IMR-90 (cell line): Measurements from ENCODE around the gene AFG1L. TPM values are rescaled to one million over a fixed set of nuclear protein-coding genes. Genes with fewer than 3 reads are reported as not detected.

Experiments
- ATAC-seq: fragments of 200-7000 bp; cut with Tn5 transposase; 2 replicates; pipeline ENCODE4 v1.9.1; 2020; ENCODE audit warnings: low read depth, mild to moderate bottlenecking, moderate library complexity
- BruUV-seq: library from RNA; stranded (reverse); fragments of 400-500 nt; replicated peaks from 2 replicates; lab custom pipeline; 2021; lab: Mats Ljungman, UMichigan
- CTCF ChIA-PET: fragments of 300-600 bp; formaldehyde crosslinking; extraction: SDS; loops from one replicate; lab custom pipeline; 2021; ENCODE audit warnings: antibody characterized with exemption; lab: Yijun Ruan, JAX
- POLR2A ChIA-PET: fragments of 300-600 bp; sonication (Branson Sonifier 250); formaldehyde crosslinking; loops from one replicate; lab custom pipeline; 2022; ENCODE audit warnings: antibody characterized with exemption; ENCODE audit not compliant: unreplicated experiment; lab: Charles Lee
- DNase-seq: peaks from one replicate; pipeline ENCODE4 v3.0.0; 2013
- H2AFZ ChIP-seq: replicated peaks from 2 replicates; pipeline ENCODE3; 2013; ENCODE audit warnings: low read length, mild to moderate bottlenecking; ENCODE audit not compliant: poor library complexity
- H2AK5ac ChIP-seq: 2 replicates; pipeline ENCODE4 v1.6.1; 2013; ENCODE audit warnings: low read depth, low read length, inconsistent platforms
- H2AK9ac ChIP-seq: replicated peaks from 2 replicates; pipeline ENCODE3; 2013; ENCODE audit warnings: mild to moderate bottlenecking, low read depth, low read length, moderate library complexity; ENCODE audit not compliant: poor library complexity
- H2BK120ac ChIP-seq: 2 replicates; pipeline ENCODE4 v1.6.1; 2013; ENCODE audit warnings: low read depth, low read length, inconsistent platforms
- H2BK15ac ChIP-seq: 3 replicates; pipeline ENCODE4 v1.6.1; 2013; ENCODE audit warnings: low read depth, low read length, inconsistent platforms
- H2BK20ac ChIP-seq: 2 replicates; pipeline ENCODE4 v1.6.1; 2013; ENCODE audit warnings: low read depth, mild to moderate bottlenecking, inconsistent platforms, low read length, moderate library complexity
- H2BK5ac ChIP-seq: 2 replicates; pipeline ENCODE4 v1.6.1; 2013; ENCODE audit warnings: mild to moderate bottlenecking, low read depth, low read length, inconsistent platforms; ENCODE audit not compliant: poor library complexity, severe bottlenecking
- H3K14ac ChIP-seq: replicated peaks from 2 replicates; pipeline ENCODE4 v1.6.1; 2013; ENCODE audit warnings: low read depth, low read length, inconsistent platforms
- H3K18ac ChIP-seq: 2 replicates; pipeline ENCODE4 v1.6.1; 2013; ENCODE audit warnings: low read depth, low read length, control low read depth
- H3K23ac ChIP-seq: 2 replicates; pipeline ENCODE4 v1.6.1; 2013; ENCODE audit warnings: low read depth, low read length, inconsistent platforms
- H3K27ac ChIP-seq: 2 replicates; pipeline ENCODE4 v1.5.1; 2013; ENCODE audit warnings: mild to moderate bottlenecking, control low read depth, low read length; ENCODE audit not compliant: insufficient read depth
- H3K27me3 ChIP-seq: 2 replicates; pipeline ENCODE4 v1.6.1; 2013; ENCODE audit warnings: low read length; ENCODE audit not compliant: control insufficient read depth, insufficient read depth
- H3K36me3 ChIP-seq: 2 replicates; pipeline ENCODE4 v1.6.1; 2013; ENCODE audit warnings: low read length, mixed read lengths; ENCODE audit not compliant: control insufficient read depth, insufficient read depth
- H3K4ac ChIP-seq: 2 replicates; pipeline ENCODE4 v1.6.1; 2013; ENCODE audit warnings: low read depth, low read length, inconsistent platforms
- H3K4me1 ChIP-seq: 2 replicates; pipeline ENCODE4 v1.6.1; 2013; ENCODE audit warnings: low read length, mixed read lengths; ENCODE audit not compliant: control insufficient read depth, insufficient read depth
- H3K4me2 ChIP-seq: 2 replicates; pipeline ENCODE4 v1.6.1; 2013; ENCODE audit warnings: low read depth, mild to moderate bottlenecking, control low read depth, low read length, moderate library complexity
- H3K4me3 ChIP-seq: 2 replicates; pipeline ENCODE4 v1.5.1; 2013; ENCODE audit warnings: low read depth, mild to moderate bottlenecking, control low read depth, low read length, moderate library complexity; ENCODE audit not compliant: insufficient read depth
- H3K56ac ChIP-seq: 2 replicates; pipeline ENCODE4 v1.6.1; 2013; ENCODE audit warnings: low read length, inconsistent platforms; ENCODE audit not compliant: insufficient read depth; ENCODE audit errors: extremely low read depth
- H3K79me1 ChIP-seq, 2 experiments: 2 replicates each; pipeline ENCODE4 v1.6.1; 2013; ENCODE audit warnings: low read length in 2 of 2, inconsistent platforms in 1 of 2, low read depth in 1 of 2
- H3K9ac ChIP-seq: 2 replicates; pipeline ENCODE4 v1.6.1; 2013; ENCODE audit warnings: low read depth, low read length, control low read depth
- H3K9me1 ChIP-seq: 2 replicates; pipeline ENCODE4 v1.6.1; 2013; ENCODE audit warnings: low read length, inconsistent platforms; ENCODE audit not compliant: insufficient read depth
- H3K9me3 ChIP-seq: 2 replicates; pipeline ENCODE4 v1.6.1; 2013; ENCODE audit warnings: low read length; ENCODE audit not compliant: control insufficient read depth, insufficient read depth
- H4K20me1 ChIP-seq: 2 replicates; pipeline ENCODE4 v1.6.1; 2013; ENCODE audit warnings: low read length, inconsistent platforms; ENCODE audit not compliant: insufficient read depth
- H4K5ac ChIP-seq: 2 replicates; pipeline ENCODE4 v1.6.1; 2013; ENCODE audit warnings: mild to moderate bottlenecking, low read depth, low read length, control low read depth
- H4K8ac ChIP-seq, 2 experiments: 2 replicates each; pipeline ENCODE4 v1.6.1; 2013; ENCODE audit warnings: low read depth in 2 of 2, low read length in 2 of 2, control low read depth in 1 of 2, inconsistent platforms in 1 of 2
- H4K91ac ChIP-seq: 2 replicates; pipeline ENCODE4 v1.6.1; 2013; ENCODE audit warnings: low read depth, low read length, inconsistent platforms; ENCODE audit not compliant: insufficient read depth
- CEBPB ChIP-seq: IDR thresholded peaks from 2 replicates; pipeline ENCODE4 v1.6.1; 2012; ENCODE audit warnings: low read depth, low read length, improper control_type of control experiment
- FOS ChIP-seq: fragments of 150-350 bp; IDR thresholded peaks from 2 replicates; pipeline ENCODE4 v1.6.1; 2016; ENCODE audit warnings: low read depth, low read length
- MAFK ChIP-seq: IDR thresholded peaks from 2 replicates; pipeline ENCODE4 v1.6.1; 2012; ENCODE audit warnings: low read depth, low read length, improper control_type of control experiment
- MAZ ChIP-seq: IDR thresholded peaks from 2 replicates; pipeline ENCODE4 v1.6.1; 2012; ENCODE audit warnings: low read depth, mild to moderate bottlenecking, low read length, improper control_type of control experiment, moderate library complexity, borderline replicate concordance
- MXI1 ChIP-seq: IDR thresholded peaks from 2 replicates; pipeline ENCODE4 v1.6.1; 2012; ENCODE audit warnings: low read depth, mild to moderate bottlenecking, low read length, moderate library complexity, borderline replicate concordance
- NFE2L2 ChIP-seq: fragments of 150-350 bp; IDR thresholded peaks from 2 replicates; pipeline ENCODE4 v1.6.1; 2016; ENCODE audit warnings: low read depth, mild to moderate bottlenecking, low read length
- POLR2A ChIP-seq: IDR thresholded peaks from 2 replicates; pipeline ENCODE4 v1.6.1; 2012; ENCODE audit warnings: mild to moderate bottlenecking, low read depth, low read length
- RAD21 ChIP-seq: IDR thresholded peaks from 2 replicates; pipeline ENCODE4 v1.6.1; 2012; ENCODE audit warnings: low read length, improper control_type of control experiment
- RCOR1 ChIP-seq: IDR thresholded peaks from 2 replicates; pipeline ENCODE4 v1.6.1; 2012; ENCODE audit warnings: mild to moderate bottlenecking, low read length, improper control_type of control experiment; ENCODE audit not compliant: insufficient replicate concordance
- RFX5 ChIP-seq: IDR thresholded peaks from 2 replicates; pipeline ENCODE4 v1.8.0; 2012; ENCODE audit warnings: low read depth, mild to moderate bottlenecking, low read length, moderate library complexity
- SMC3 ChIP-seq: fragments of 150-350 bp; IDR thresholded peaks from 2 replicates; pipeline ENCODE4 v1.6.1; 2016; ENCODE audit warnings: low read depth, mild to moderate bottlenecking, antibody characterized with exemption, low read length, moderate library complexity
- WGBS, 2 experiments: methylation state at CpG; one replicate each; pipeline versions ENCODE4 v1.1.5 to v1.1.7; 2013; ENCODE audit warnings: missing lambda C conversion rate in 2 of 2; ENCODE audit not compliant: insufficient read length in 1 of 2; ENCODE audit errors: extremely low coverage in 2 of 2; 5-methylcytosine and 5-hydroxymethylcytosine counted together
- dilution Hi-C: fragments of 300-500 bp; cut with HindIII; formaldehyde crosslinking; loops from one replicate; pipeline ENCODE4 v1.14.3; 2018; ENCODE audit warnings: low sequenced_read_pairs; ENCODE audit not compliant: unreplicated experiment
- in situ Hi-C: fragments of 300-500 bp; cut with MboI; formaldehyde crosslinking; loops from 3 replicates; pipeline ENCODE4 v1.14.3; 2019; ENCODE audit warnings: low sequenced_read_pairs, inconsistent platforms, mixed read lengths
- intact Hi-C: fragments of 100-400 bp; cut with micrococcal nuclease; formaldehyde crosslinking; loops from 2 replicates; pipeline ENCODE4 v1.10.0; 2022
- polyA plus RNA-seq, 3 experiments: library from polyadenylated mRNA; depleted of rRNA; stranded (reverse); fragments of >200 nt; gene quantifications; 2 replicates each; pipeline ENCODE4 v1.2.3, GENCODE V29; 2012; ENCODE audit warnings: low replicate concordance in 1 of 3
- total RNA-seq: library from RNA; depleted of rRNA; stranded (reverse); fragments of >200 nt; gene quantifications from 2 replicates; pipeline ENCODE4 v1.2.3, GENCODE V29; 2012
- TF ChIP-seq, protein P1 (sequence below): fragments of 150-350 bp; IDR thresholded peaks from 2 replicates; pipeline ENCODE4 v1.6.1; 2016; ENCODE audit warnings: low read depth, mild to moderate bottlenecking, low read length, moderate library complexity, borderline replicate concordance
- TF ChIP-seq, protein P2 (sequence below): conservative IDR thresholded peaks from 2 replicates; pipeline ENCODE4 v1.5.1; 2012; ENCODE audit warnings: mild to moderate bottlenecking, low read depth, low read length, improper control_type of control experiment

Gene AFG1L
- total and polyA plus RNA-seq, 2 of the 4 experiments (the other 2 are of a cell fraction) = 1.0 to 2.0 TPM

DNA sequence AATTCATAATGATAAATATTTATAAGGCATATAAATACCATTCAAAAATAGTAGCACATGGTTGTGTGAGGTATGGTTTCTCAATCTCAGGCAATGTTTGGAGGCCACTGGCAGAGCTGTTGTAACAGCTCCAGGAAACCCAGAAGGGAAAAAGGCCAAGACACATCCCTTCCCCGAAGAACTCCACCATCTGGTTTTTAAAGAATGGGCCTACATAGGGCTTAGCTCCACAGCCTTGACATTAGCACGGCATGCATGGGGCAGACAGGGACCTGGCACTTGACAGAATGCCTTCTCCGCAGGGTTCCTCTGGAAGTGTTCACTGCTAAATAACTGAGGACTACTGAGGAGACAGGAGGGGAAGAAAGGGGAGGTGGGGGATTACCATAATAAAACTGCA lies 249.8 kb downstream of the AFG1L start (continued):
- no peak for TF ChIP-seq FOS

DNA sequence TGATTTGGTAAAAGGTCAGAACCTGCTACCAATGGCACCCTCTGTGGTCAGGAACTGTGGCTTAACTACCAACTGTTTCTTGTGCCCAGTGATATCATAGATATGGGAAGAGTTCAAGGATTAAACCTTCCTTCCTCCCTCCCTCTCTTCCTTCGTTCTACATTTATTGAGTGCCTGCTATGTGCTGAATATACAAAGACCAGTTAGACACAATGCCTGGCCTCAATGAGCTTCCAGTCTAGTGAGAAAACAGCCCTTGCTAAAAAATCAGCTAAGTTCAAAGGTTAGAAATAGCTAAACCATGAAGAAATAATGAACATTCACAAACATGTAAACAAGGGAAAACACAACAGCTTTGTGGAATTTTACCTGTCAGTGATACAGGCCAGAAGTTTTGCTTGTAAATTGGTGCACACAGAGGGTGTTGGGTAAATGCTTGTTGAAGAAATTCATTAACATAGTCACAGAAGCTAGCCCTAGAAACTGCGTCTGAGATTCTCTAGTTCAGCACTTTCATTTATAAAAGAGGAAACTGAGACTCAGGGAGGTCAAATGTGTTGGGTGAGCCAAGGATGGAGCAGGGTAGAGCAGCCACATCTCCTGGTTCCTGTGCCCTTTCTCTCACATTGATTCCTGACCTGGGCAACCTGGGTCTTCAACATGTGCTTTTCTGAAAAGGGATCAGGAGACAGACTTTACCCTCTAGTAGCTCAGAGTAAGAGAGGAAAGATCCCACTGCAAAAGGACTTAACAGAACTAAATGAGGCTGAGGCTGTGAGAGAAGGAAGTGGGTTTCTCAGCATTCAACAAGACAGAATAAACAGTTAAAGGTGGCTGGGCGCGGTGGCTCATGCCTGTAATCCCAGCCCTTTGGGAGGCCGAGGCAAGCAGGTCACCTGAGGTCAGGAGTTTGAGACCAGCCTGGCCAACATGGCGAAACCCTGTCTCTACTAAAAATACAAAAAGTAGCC lies 251.5 kb downstream of the AFG1L start:
- CTCF ChIA-PET = interaction anchor here (1.3 kb wide), 1 partner anchor 347 kb away, joined by 5 read pairs; no protein-coding TSS in a partner anchor
- H3K4ac ChIP-seq = no peak overlapping the region
- no peak overlapping the region for H2BK15ac ChIP-seq
- no peaks in the 10 kb centered on the region for H3K27me3 ChIP-seq
- H4K91ac ChIP-seq = no peak overlapping the region
- no peak overlapping the region for H4K8ac ChIP-seq
- no peak overlapping the region for H3K9ac ChIP-seq
- 0 out of 2 replicates have a peak, but pooled peaks cover 7% of the 10 kb centered on the region for H3K9me1 ChIP-seq
- DNase-seq (no peak), ATAC-seq (no peak)
- no peaks in the 10 kb centered on the region for H4K20me1 ChIP-seq
- no peak overlapping the region for H2AFZ ChIP-seq
- H3K56ac ChIP-seq = no peak overlapping the region
- no peaks in the 10 kb centered on the region for H3K79me1 ChIP-seq
- H3K27ac ChIP-seq = no peak overlapping the region
- no peak overlapping the region for H2AK5ac ChIP-seq
- POLR2A ChIA-PET = no interaction called here
- no peaks in the 10 kb centered on the region for H3K9me3 ChIP-seq
- no peak overlapping the region for H3K23ac ChIP-seq
- in situ Hi-C loops = loop anchor here (5.0 to 25.0 kb wide), 2 partner anchors 236 to 841 kb away; partner anchors contain the start of gene CD164
- WGBS, 2 experiments = no CpG with 5 or more reads among the region's 6 CpGs
- H2BK120ac ChIP-seq = no peak overlapping the region
- no peak overlapping the region for H2BK5ac ChIP-seq
- peaks cover 16% of the 10 kb centered on the region for H3K4me1 ChIP-seq
- H2BK20ac ChIP-seq = 0 out of 2 replicates have a peak overlapping the region, but pooled peaks have one; percentile 3
- H3K18ac ChIP-seq = peak overlapping the region; percentile 6; the same call in 1 of the 2 replicates
- H2AK9ac ChIP-seq = no peak overlapping the region
- no peak overlapping the region for H3K4me2 ChIP-seq
- no TSS peak for BruUV-seq
- H3K36me3 ChIP-seq = no peaks in the 10 kb centered on the region
- dilution Hi-C loops = loop anchor here (25.0 kb wide), 1 partner anchor 516 kb away; no protein-coding TSS in a partner anchor
- no peak overlapping the region for H4K5ac ChIP-seq
- H3K4me3 ChIP-seq = no peak overlapping the region
- intact Hi-C loops = no loop called here
- H3K14ac ChIP-seq = no peak overlapping the region
- no peak for TF ChIP-seq CEBPB
- TF ChIP-seq, protein P1, sequence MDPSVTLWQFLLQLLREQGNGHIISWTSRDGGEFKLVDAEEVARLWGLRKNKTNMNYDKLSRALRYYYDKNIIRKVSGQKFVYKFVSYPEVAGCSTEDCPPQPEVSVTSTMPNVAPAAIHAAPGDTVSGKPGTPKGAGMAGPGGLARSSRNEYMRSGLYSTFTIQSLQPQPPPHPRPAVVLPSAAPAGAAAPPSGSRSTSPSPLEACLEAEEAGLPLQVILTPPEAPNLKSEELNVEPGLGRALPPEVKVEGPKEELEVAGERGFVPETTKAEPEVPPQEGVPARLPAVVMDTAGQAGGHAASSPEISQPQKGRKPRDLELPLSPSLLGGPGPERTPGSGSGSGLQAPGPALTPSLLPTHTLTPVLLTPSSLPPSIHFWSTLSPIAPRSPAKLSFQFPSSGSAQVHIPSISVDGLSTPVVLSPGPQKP = no peak
- no peak for TF ChIP-seq POLR2A
- no peak for TF ChIP-seq RFX5
- no peak for TF ChIP-seq RAD21
- TF ChIP-seq MAFK = no peak
- TF ChIP-seq, protein P2, sequence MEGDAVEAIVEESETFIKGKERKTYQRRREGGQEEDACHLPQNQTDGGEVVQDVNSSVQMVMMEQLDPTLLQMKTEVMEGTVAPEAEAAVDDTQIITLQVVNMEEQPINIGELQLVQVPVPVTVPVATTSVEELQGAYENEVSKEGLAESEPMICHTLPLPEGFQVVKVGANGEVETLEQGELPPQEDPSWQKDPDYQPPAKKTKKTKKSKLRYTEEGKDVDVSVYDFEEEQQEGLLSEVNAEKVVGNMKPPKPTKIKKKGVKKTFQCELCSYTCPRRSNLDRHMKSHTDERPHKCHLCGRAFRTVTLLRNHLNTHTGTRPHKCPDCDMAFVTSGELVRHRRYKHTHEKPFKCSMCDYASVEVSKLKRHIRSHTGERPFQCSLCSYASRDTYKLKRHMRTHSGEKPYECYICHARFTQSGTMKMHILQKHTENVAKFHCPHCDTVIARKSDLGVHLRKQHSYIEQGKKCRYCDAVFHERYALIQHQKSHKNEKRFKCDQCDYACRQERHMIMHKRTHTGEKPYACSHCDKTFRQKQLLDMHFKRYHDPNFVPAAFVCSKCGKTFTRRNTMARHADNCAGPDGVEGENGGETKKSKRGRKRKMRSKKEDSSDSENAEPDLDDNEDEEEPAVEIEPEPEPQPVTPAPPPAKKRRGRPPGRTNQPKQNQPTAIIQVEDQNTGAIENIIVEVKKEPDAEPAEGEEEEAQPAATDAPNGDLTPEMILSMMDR = no peak
- TF ChIP-seq RCOR1 = no peak
- no peak for TF ChIP-seq MAZ
- no peak for TF ChIP-seq MXI1
- TF ChIP-seq FOS = no peak
- no peak for TF ChIP-seq SMC3
- TF ChIP-seq NFE2L2 = no peak
